Stimulated activated CD4-positive, alpha-beta T cell treated with anti-CD3 and anti-CD28 coated beads, Interleukin-12 subunit alpha, Interleukin-12 subunit beta, amount 100 ng/mL, for 4 hours (primary cell): ENCODE data around the gene RIPOR3.
"Not testable (repeated sequence)": the region's sequence is repeated elsewhere in the genome, so short reads cannot be mapped to it uniquely, and the experiment has no call there.

Experiments used
- DNase-seq: peaks from one replicate; pipeline ENCODE4 v3.0.0-alpha.2; 2020

The RIPOR3 gene

GRCh38 chr20:50541606-50542041, 149.7 kb downstream of the RIPOR3 start:
- no peak for DNase-seq

DNA sequence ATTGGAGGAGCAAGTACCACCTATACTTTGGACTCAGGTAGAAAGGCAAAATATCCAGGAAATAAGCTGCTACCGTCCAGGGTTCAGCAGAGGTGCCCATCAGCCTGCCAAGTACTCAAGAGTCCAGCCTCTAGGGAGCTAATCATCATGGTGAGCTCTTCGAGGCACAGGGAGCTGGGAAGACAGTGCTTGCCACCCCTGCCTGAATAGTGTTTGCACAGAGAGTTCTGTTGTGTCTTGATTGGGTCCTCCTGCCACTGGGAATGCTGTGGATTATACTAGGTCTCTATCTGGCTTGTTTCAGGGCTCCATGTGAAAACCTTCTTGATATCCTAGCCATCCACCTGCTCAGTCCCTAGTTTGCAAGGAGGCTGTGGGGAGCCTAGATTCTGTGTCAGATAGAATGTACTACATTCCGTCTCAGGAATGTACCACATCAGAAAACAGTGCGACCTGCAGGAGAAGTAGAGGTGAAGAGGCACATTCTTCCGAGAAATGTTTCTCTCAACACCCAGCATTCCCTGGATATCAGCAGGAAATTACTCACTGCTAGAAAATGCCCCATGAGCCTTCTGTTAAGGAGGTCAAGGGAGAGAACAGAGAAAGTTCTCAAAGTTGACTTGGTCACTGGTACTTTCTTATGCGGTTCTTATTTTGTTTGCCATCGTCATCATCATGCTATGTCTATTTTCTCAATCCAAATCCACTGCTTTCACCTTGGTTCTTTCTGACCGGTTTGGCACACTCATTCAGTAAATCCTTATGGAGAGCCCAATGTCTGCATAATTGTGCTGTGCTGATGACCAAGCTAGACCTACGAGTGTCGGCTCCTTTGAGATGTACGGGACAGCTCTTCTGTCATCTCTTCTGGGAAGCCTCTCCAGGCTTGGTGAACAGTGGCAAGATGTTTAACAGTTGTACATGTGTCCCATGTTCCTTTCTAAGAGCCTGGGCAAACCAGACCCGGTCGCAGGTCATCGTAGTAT, 150.4 kb downstream of the RIPOR3 start:
- no peak for DNase-seq

- not testable (repeated sequence) for DNase-seq
Measured at GRCh38 chr20:50539798-50540197, 151.5 kb downstream of the RIPOR3 start.

GRCh38 chr20:50538276-50538675, 153.1 kb downstream of the RIPOR3 start:
- no peak for DNase-seq

- DNase-seq = no peak
Measured at GRCh38 chr20:50537546-50538201, 153.7 kb downstream of the RIPOR3 start.

DNA sequence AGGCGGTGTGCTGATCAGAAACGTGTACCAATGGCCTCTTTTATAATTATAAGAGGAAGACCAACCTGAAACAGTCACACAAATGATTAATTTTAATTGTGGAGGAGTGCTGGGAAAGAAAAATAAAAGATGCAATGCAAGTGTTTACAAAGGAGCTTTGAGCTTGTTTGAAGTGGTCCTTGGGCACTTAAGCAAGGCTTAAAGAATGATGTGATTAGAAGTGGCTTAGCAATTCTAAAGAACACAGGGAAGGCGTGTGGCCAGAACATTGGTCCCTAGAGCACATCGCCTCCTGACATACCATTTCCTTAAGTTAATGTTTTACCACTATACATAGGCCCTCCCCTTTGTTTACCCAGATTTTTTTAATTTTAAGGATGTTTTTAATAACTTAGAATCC, 155.0 kb downstream of the RIPOR3 start:
- no peak for DNase-seq
